Measurements from ENCODE around the gene PIK3R6.

DNA sequence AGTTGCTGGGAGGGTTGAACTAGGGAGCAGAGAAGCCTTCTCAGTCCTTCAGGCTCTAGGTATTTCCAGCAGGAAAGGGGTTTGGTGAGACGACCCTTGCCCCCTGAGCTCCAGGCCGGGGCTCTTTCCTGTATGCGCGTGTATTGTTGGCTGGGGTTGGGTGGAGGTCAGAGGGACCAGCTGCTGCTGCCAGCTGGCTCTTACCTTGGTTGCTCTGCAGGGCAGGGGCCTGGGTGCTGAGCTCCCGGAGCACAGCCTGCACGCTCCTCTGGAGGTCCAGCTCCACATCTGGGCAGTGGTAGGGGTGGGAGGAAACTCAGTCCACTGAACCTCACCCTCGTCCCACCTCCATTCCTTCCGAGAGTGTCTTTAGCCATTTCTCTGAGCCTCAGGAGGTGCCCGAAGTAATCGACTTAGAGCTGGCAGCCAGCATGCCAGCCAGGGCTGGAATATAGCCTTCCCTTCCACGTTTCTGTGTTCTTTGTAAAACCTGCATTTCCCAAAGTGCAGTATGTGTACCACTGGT is 28.0 kb downstream of the PIK3R6 start:
- TF ChIP-seq CTCF (IDR thresholded peaks at IDR 0.05): no peak
- no peak for TF ChIP-seq POLR2A (IDR thresholded peaks at IDR 0.05)

All from testis (tissue), 2 donors.